Mucosa of gallbladder (tissue), 1 donor: ENCODE data around the gene LIPC. TPM values are rescaled to one million over a fixed set of nuclear protein-coding genes. Genes with fewer than 3 reads are reported as not detected.
A peak's percentile ranks its signal among the peaks of the same experiment; 100 is the strongest.

Experiments used
- DNase-seq: peaks from one replicate; pipeline ENCODE4 v3.0.0-alpha.2; 2020; ENCODE audit warnings: low spot score
- total RNA-seq: library from RNA; stranded (reverse); gene quantifications from one replicate; pipeline ENCODE4 v1.2.1, GENCODE V29; 2021
- donor health status: DM: no; HTN: no; CAD: no.

The LIPC gene
- total RNA-seq, 1 donor from 2014 or later = 0.58 TPM

- no peak for DNase-seq
Measured at GRCh38 chr15:58406811-58407210, 25.0 kb upstream of the LIPC start.

DNA sequence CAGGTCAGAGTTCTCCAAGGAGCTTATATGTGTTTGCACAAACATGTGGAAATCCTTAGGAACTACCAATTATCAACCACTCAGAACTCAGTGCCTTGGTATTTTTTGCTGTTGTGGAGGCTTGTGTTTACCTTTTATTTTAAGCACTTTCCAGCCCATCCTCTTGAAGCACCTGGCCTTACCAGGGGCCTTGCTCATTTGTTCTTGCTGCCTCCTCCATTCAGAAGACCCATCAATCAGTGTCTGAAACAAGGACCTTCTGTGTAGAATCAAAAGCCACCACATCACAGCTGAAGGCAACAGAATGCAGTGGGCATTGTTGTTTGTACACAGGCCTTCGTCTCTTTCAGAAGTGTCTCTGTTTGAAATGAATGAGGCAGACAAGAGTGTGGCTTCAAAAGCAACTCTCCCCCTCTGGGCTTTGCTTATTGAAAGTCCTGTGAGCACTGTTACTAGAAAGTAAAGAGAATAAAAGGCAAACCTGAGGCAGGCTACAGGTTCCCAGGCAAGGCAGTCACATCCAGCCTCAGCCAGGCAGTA is 24.5 kb upstream of the LIPC start:
- DNase-seq = no peak

DNA sequence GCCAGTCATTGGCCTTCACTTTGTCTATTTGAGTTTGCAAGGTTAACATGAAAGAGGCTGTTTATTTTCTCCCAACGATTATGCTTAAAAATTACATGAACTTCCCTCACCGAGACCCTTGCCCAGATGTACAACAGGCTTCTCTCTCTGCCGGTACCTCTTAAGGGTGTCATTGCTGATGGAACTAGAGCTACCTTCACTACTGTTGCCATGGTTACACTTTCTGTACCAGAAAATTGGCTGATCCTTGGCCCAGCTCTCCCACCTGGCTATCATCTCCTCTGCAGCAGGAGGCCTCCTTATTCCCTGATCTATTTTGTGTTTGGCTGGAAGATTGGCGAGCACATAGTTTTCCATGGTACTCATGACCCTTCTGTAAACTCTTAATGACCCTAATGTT is 24.0 kb upstream of the LIPC start:
- DNase-seq = no peak

GRCh38 chr15:58409861-58410260 is 21.9 kb upstream of the LIPC start:
- DNase-seq = no peak

- DNase-seq = no peak
Measured at GRCh38 chr15:58410353-58410752, 21.4 kb upstream of the LIPC start.

- DNase-seq = no peak
Measured at GRCh38 chr15:58413253-58413652, 18.5 kb upstream of the LIPC start.

GRCh38 chr15:58415636-58416035 is 16.2 kb upstream of the LIPC start:
- no peak for DNase-seq

DNA sequence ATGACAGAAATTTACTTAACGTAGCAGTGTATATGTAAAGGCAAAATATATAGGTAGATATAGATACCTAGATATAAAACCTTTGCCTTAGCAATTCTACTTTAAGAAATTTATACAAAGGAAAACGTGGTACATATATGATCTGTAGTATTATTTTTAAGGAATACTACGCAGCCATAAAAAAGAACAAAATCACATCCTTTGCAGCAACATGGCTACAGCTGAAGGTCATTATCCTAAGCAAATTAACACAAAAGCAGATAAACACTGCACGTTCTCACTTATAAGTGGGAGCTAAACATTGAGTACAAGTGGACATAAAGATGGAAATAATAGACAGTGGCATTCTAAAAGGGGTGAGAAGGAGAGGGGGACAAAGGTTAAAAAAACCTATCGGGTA is 14.8 kb upstream of the LIPC start:
- no peak for DNase-seq

DNA sequence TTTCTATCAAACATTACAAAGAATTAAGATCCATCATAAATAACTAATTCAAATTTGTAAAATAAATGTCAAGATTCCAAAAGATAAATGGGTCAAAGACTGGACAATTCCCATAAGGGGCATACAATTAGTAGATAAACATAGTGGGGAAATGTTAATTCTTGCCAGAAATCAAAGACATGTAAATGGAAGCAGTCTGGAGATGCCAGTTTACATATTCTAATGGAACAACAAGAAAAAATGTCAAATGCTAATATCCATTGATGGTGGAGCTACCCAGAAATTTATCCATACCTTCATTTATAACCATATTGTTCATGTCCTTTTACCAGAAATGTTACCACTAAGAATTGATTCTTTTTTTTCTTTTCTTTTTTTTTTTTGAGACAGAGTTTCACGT is 13.7 kb upstream of the LIPC start:
- no peak for DNase-seq

DNA sequence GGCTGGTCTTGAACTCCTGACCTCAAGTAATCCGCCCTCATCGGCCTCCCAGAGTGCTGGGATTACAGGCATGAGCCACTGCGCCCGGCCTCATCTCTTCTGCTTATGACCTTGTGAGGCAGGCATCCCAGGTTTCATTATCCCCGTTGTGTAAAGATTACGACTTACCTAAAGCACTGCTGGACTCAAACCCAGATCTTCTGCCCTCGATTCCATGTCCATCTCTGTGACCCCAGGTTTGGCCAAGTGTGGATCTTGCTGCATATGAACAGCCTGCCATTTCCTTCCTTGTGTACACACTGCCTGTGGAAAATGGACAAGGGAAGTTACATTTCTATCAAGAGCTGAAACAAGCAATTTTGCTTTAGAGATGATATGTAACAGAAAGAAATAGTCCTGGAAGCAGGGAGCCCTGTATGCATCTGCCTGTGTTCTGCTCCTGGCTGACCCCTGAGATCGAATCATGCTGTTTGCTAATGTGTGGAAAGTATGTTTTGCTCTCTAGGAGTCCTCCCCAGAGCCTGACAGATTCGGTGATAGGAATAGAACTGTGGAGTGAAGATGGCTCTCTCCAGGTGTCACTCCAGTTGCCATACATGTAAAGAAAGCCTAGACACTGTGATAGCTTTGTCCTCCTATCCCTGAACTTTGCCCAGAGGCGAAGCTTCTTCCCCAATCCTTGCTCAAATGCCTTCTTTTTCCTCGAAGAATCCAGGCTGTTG is 11.8 kb upstream of the LIPC start:
- DNase-seq = no peak

- no peak for DNase-seq
Measured at GRCh38 chr15:58420579-58421043, 11.2 kb upstream of the LIPC start.

DNA sequence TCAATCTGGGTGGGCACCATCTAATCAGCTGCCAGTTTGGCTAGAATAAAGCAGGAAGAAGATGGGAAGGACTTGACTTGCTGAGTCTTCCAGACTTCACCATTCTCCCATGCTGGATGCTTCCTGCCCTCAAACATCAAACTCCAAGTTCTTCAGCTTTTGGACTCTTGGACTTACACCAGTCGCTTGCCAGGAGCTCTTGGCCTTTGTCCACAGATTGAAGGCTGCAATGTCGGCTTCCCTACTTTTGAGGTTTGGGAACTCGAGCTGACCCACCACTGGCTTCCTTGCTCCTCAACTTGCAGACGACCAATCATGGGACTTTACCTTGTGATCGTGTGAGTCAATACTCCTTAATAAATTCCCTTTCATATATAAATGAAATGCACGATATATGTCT is 8.6 kb upstream of the LIPC start:
- DNase-seq = peak; percentile 37

- no peak for DNase-seq
Measured at GRCh38 chr15:58423831-58424608, 7.8 kb upstream of the LIPC start.

- no peak for DNase-seq
Measured at GRCh38 chr15:58424722-58425121, 7.1 kb upstream of the LIPC start.

DNA sequence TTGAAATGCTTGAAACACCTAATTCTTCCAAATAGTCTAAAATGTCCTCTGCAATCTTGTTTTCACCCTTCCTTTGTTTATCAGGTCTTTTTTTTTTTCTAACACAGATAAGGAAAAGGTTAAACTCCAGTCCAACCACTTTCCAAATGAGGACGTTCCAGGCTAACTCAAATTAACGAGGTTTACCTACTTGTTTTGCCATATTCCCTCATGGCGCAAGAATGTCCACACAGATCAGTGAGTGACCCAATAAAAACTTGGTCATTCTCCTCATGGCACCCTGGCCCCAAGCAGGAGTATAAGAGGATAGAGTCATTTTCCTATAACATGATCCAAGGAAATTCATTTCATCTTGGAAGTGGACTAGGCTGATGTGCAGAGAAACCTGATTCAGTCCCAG is 6.6 kb upstream of the LIPC start:
- DNase-seq = no peak

GRCh38 chr15:58425834-58426233 is 6.0 kb upstream of the LIPC start:
- DNase-seq = no peak

DNA sequence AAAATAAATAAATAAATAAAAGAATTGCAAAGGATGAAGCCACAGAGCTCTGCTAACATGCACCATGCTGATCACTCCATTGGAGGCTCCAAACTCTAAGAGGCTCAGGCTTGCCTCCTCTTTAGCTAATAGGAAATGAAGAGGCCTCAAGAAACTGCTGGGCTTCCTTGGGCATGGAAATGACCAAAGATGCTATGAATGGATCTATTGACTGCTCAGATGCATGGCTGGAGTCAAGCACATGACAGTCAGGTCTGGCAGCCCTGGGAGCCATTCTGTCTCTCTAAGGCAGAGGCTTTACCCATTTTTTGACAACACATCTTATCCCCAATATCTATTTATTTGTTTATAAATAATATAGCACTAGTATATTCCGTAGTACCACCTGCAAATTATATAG is 5.3 kb upstream of the LIPC start:
- DNase-seq = no peak

DNA sequence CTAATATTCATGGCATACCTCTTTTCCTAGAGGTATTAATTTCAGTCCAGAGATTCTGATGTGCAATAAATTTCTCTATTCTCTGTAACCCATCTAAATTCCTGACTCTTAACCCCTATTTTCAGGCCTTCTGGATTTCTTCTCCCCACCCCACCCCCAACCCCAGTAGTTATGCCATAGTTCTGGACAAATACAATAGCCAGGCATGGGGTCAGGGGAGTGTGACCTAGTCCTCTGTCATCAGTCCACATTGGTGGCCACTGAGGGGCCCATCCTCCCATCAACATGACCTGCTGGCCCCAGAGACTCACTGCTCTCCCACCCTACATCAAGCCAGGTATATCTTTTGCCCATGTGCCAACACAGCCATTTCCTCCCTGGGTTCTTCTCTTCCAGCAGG is 3.8 kb upstream of the LIPC start:
- no peak for DNase-seq

DNA sequence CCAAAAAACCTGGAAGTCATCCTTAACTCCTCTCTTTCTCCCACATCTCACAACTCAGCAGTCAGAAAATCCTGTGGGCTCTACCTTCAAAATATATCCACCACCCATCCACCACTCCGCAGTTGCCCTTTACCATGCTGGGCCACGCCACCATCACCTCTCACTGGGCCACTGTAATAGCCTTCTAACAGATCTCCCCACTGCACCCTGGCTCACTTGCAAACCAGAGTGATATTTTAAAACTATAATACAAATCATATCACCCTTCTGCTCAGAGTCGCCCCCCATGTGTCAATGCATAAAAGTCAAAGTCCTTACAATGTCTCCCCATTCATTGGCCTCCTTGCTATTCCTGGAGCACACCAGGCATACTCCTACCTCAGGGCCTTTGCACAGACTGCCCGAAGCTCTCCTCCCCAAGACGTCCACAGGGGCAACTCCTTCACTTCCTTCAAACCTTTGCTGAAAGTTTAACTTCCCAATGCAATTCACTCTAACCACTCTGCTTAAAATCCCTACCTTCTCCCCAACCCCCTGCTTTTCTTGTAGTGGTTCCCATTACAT is 1.5 kb upstream of the LIPC start:
- DNase-seq = no peak

DNA sequence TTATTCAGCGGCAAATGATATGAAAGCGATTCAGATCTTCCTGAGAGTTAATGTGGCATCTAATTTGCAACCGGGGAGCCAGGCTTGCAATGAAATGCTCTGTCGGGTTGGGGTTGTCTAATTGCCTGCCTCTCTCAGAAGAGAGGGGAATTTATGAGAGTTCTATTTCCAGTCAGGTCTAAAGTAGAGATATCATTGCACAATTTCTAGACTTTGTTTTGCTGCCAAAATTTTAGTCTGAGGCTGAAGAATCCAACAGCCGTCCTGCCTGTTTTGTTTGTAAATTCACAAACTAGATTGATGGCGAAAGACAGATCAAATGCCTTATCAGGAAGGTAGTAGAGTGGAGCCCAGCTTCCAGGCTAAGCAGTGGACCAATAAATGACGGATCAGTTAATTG is 610 bp downstream of the LIPC start:
- DNase-seq = peak; percentile 4

GRCh38 chr15:58433597-58434333 is 2.0 kb downstream of the LIPC start:
- peak; percentile 9 for DNase-seq

DNA sequence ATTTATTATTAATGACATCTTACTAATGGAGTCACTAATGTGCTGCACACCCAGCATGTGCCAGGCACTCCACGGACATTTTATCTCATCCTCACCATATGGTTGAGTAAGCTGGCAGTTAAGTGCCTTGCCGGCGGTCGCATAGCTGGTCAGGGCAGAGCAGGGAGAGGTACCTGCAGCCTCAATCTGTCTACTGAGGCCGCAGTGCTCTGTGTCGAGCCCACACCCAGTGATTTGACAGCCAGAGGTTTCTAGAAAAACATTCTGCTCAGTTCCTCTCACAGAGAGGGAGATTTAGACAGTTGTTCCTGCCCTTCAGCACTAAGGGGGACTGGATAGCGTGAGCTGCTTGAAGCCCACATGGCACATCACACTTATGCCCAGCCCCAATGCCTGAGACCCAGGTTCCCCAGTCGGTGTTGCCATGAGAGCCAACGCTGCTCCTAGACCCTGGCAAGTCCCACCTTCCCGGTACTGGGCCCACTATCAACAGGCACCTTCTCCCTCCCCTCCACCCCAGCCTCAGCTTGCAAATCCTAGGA is 2.6 kb downstream of the LIPC start:
- DNase-seq = peak; percentile 8
